UCSD-AML1 (cell line): ENCODE data around the gene CD48.
A peak's percentile ranks its signal among the peaks of the same experiment; 100 is the strongest.
"Not testable (repeated sequence)": the region's sequence is repeated elsewhere in the genome, so short reads cannot be mapped to it uniquely, and the experiment has no call there.

Experiments used
- DNase-seq: peaks from one replicate; lab custom pipeline; 2025; ENCODE audit not compliant: unreplicated experiment; lab: John Stamatoyannopoulos, UW

The CD48 gene

DNA sequence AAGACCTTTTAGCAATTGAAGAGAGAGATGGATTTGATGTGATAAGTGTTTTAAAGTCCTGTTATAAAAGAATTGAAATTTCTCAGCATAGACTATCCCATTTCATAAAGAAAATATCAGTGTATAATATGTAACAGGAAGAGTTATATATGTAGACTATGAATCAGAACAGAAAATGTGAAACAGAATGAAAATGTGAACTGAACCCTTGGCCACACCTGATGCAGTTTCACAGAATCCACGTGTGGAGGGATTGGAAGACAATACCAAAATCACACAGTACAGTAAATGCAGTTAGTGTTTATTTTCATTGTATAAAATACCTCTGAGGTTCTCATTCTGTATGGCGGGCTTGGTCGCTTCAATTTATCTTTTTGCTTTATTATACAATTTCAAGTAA, 54.9 kb downstream of the CD48 start:
- no peak for DNase-seq

DNA sequence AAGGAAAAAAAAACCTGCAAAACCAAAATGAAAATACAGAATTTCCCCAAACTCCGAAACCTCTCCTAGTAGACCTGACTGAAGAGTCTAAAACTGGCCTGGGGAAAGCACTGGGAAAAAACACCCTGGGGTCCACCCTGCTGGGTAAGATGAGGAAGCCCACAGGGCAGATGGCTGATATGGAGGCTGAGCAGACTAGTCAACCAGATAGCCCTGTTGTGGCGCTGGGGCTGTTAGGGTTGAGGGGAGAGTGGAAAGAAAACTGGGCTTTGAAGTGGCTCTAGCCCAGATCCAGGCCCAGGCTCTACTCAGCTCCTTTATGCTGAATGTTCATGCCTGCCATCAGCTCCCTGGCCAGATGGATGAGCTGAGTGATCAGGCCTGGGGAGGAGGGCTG, 58.0 kb downstream of the CD48 start:
- no peak for DNase-seq

GRCh38 chr1:160652924-160653619, 58.5 kb downstream of the CD48 start:
- no peak for DNase-seq

- not testable (repeated sequence) for DNase-seq
Measured at GRCh38 chr1:160652065-160652641, 59.5 kb downstream of the CD48 start.

GRCh38 chr1:160651433-160652064, 60.1 kb downstream of the CD48 start:
- DNase-seq = no peak

DNA sequence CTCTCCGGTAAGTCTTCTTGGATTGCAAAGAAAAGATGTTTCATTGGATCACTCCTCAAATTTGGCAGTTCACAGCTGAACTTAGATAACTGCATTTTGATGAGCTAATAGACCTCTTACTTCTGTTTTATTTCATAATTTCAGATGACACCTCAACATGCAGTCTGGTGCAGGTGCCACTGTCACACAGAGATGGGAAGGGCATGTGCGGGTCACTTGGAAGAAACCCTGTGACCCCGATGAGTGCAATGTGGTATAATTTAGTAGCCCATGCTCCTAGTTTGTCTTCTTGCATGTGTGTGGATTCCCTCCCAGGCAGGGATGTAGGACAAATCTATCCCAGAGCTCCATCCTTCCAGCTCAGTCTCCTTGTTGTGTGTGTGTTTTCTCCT, 64.3 kb downstream of the CD48 start:
- no peak for DNase-seq

- peak; percentile 57 for DNase-seq
Measured at GRCh38 chr1:160646711-160647328, 64.8 kb downstream of the CD48 start, which contains the start of gene SLAMF1. Gene SLAMF1 (minus strand): TSS chr1:160647044. CDS start chr1:160646945, 99 bp downstream.

GRCh38 chr1:160646180-160646579, 65.4 kb downstream of the CD48 start:
- DNase-seq = no peak

DNA sequence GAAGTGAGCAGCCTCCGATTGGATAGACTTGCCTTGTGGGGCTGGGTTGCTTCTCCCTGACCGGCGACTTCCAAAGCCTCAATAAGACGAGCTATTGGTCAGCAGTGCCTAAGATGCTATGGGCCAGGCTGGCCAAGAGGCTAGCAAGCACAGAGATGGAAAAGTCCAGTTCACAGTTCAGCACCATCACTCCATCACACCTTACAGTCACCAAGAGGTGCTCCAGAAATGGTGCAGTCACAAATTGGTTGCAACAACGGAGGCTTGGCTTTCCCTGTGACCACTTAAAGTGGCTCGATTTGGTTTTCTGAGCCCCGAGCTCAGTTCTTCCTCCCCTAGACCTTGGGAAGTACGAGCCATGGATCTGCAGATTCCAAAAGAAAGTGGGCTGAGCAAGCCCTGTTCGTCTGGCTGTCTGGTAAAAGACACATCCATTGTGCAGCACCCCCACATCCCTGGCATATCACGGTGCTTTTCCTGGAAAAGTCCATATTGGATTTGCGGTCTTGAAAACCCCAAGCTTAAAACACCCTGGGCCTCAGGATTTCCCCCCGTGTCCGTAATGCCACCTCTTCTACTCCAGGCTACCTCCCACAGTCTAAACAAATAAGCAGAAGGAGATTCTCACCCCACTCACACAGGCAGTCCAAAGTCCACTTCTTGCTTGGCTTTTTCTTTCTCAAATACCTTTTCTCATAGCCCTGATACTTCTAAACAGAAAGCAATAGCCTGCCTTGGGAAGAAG, 66.1 kb downstream of the CD48 start:
- no peak for DNase-seq

DNA sequence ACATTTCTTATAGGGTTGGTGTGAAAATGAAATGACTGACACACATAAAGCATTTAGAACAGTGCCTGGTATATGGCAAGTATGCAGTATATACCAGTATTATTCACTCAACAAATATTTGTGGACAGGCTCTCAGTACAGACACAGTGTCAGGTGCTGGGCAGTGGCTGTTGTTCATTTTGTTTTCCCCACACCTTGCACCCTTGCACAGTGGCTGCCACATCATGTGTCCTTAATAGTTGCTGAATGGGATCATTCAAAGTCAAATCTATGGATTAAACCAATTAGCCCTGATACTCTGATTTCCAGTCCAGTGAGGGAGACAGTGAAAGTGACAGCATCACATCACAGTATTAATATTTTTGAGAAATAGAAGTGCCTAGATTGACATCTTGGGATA, 67.2 kb downstream of the CD48 start:
- DNase-seq = no peak

- DNase-seq = no peak
Measured at GRCh38 chr1:160643138-160643537, 68.5 kb downstream of the CD48 start.

- DNase-seq = no peak
Measured at GRCh38 chr1:160642281-160642644, 69.4 kb downstream of the CD48 start.

GRCh38 chr1:160641323-160642280, 70.0 kb downstream of the CD48 start:
- DNase-seq = no peak

DNA sequence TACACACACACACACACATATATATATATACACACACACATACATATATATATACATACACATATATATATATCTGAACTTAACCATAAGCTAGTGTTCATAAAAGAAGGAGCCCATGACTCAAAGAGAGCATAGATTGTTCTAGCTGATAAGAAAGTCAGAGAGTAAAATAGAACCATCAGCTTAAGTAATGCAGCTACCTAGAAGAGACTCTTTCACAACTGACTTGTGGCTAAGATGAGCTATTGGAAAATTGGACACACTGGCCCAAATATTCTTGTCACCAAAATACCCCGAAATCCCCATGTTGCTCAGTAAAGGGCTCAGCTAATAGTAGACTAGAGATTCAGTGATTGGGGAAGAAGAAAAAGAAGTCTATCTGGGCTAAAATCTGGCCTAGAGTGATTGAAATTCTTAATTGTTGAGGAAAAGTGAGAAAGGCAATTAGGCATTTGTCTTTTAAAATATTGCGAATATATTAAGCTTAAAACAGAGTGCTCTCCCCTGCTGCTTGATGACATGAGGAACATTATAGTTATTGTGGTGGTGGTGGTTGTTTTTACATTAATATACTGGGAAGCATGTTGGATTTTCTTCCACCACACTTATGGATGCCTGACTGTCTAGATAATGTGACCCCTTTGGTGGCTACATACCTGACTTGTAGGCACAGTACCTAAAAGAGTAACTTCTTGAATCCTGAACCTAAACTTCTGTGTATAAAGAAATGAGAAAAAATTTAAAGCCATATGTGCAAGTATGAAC, 71.1 kb downstream of the CD48 start:
- DNase-seq = no peak

DNA sequence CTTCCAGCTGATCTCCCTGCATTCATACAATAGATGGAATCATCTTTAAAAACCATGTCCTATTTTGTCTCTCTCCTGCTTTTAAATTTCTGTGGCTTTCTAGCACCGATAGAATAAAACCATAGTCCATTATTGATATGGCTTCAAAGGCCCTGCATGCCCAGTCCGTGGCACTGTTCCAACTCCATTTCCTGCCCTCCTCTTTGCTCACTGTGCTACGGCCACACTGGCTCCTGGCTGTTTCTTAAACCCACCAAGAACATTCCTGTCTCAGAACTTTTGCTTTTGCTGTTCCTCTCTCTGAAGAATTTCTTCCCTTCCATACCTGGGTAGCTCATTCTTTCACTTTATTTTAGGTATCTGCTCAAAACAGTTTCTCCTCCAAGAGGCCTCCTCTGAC, 72.0 kb downstream of the CD48 start:
- no peak for DNase-seq

- no peak for DNase-seq
Measured at GRCh38 chr1:160638926-160639325, 72.7 kb downstream of the CD48 start.

GRCh38 chr1:160638540-160638857, 73.1 kb downstream of the CD48 start:
- no peak for DNase-seq

DNA sequence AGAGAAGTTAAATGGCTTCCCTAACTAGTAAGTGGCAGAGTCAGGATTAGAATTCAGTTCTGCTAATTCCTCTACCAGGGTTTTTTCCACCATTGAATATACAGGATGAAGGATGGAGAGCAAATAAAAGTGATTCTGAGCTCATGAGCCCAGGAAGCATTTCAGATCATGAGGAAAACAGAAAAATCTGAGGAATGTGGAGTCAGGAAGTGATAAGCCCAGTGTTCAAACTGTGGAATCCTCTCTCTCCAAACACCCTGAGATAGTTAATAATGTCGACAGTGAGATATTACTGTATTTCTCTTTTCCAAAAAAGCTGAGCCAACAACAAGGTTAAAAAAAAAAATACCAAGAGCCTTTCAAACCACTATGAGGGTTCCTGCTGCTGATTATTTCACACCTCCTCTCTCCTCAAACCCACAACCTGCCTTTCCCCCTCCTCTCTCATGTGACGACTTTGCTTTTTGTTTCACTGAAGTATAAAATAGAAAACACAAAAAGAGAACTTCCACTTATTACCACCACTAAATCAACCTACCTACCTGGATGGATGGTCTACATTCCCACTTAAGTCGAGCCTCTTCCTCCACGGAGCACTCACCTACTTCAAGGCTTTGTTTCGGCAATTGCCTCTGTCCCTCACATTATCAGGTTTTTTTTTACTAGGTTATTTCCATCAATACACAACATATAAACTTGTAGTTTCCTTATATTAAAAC, 73.6 kb downstream of the CD48 start:
- DNase-seq = no peak

DNA sequence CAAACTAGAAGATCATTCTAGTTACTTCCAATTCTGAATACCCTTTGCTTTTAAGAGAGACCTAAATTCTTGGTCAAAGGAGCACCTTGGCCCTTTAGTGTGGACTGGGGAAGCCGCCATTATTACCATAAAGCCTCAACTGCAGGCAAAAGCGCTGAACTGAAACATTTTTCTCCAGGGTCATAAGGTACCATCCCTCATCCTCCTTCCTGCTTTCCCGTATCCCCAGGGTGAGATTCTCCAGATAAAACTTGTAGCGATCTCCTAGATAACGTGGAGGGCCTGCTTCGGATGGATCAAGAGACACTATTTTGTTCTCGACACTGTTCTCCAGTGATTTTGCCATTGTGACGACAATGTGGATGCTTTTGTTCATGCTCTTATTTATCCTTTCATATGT, 74.6 kb downstream of the CD48 start:
- DNase-seq = no peak
